ENCODE results near the gene KRT6C. TPM values are rescaled to one million over a fixed set of nuclear protein-coding genes. Genes with fewer than 3 reads are reported as not detected.
"Not testable (repeated sequence)": the region's sequence is repeated elsewhere in the genome, so short reads cannot be mapped to it uniquely, and the experiment has no call there.

The KRT6C gene
- total RNA-seq, 1 donor from 2014 or later: not detected

- H3K36me3 Mint-ChIP-seq (ENCODE audit: low read depth): no peaks in the 10 kb centered on the region
- intact Hi-C loops (cut with micrococcal nuclease): no loop called here
Measured at GRCh38 chr12:52469853-52470252, 3.8 kb downstream of the KRT6C start.

GRCh38 chr12:52464897-52465296, 8.7 kb downstream of the KRT6C start:
- no peak overlapping the region for H3K27ac Mint-ChIP-seq
- H3K36me3 Mint-ChIP-seq (ENCODE audit: low read depth): no peaks in the 10 kb centered on the region
- H3K4me1 Mint-ChIP-seq (ENCODE audit: low read depth): no peaks in the 10 kb centered on the region
- H3K27me3 Mint-ChIP-seq (ENCODE audit: insufficient read depth): peaks cover 16% of the 10 kb centered on the region
- intact Hi-C loops (cut with micrococcal nuclease): no loop called here
- no peak for DNase-seq (ENCODE audit: low spot score)
- H3K4me3 Mint-ChIP-seq: no peak overlapping the region
- no peaks in the 10 kb centered on the region for H3K9me3 Mint-ChIP-seq

More at GRCh38 chr12:52469853-52470252, 3.8 kb downstream of the KRT6C start:
- Mint-ChIP-seq H3K4me1 (ENCODE audit: low read depth) (no peaks in the 10 kb centered on the region), H3K27ac (no peak overlapping the region), H3K4me3 (no peak overlapping the region), H3K9me3 (no peaks in the 10 kb centered on the region), H3K27me3 (ENCODE audit: insufficient read depth) (peaks cover 7% of the 10 kb centered on the region)
- DNase-seq (ENCODE audit: low spot score): no peak

GRCh38 chr12:52461693-52462092, 11.9 kb downstream of the KRT6C start:
- Mint-ChIP-seq H3K27ac (no peak overlapping the region), H3K36me3 (ENCODE audit: low read depth) (no peaks in the 10 kb centered on the region), H3K9me3 (no peaks in the 10 kb centered on the region), H3K4me1 (ENCODE audit: low read depth) (no peaks in the 10 kb centered on the region), H3K27me3 (ENCODE audit: insufficient read depth) (peaks cover 19% of the 10 kb centered on the region), H3K4me3 (no peak overlapping the region)
- intact Hi-C loops (cut with micrococcal nuclease): no loop called here
- DNase-seq (ENCODE audit: low spot score): no peak

- Mint-ChIP-seq H3K27ac (no peak overlapping the region), H3K4me1 (ENCODE audit: low read depth) (peaks cover 17% of the 10 kb centered on the region), H3K36me3 (ENCODE audit: low read depth) (no peaks in the 10 kb centered on the region), H3K4me3 (no peak overlapping the region), H3K9me3 (no peaks in the 10 kb centered on the region), H3K27me3 (ENCODE audit: insufficient read depth) (peaks cover 19% of the 10 kb centered on the region)
- intact Hi-C loops (cut with micrococcal nuclease): no loop called here
- DNase-seq (ENCODE audit: low spot score): no peak
Measured at GRCh38 chr12:52458861-52459260, 14.7 kb downstream of the KRT6C start.

- no peak overlapping the region for H3K27ac Mint-ChIP-seq
- H3K27me3 Mint-ChIP-seq (ENCODE audit: insufficient read depth): peaks cover 16% of the 10 kb centered on the region
- DNase-seq (ENCODE audit: low spot score): no peak
- intact Hi-C loops (cut with micrococcal nuclease): no loop called here
- peaks cover 17% of the 10 kb centered on the region for H3K4me1 Mint-ChIP-seq (ENCODE audit: low read depth)
- H3K36me3 Mint-ChIP-seq (ENCODE audit: low read depth): no peaks in the 10 kb centered on the region
- no peak overlapping the region for H3K4me3 Mint-ChIP-seq
- H3K9me3 Mint-ChIP-seq: no peaks in the 10 kb centered on the region
Measured at GRCh38 chr12:52455821-52456220, 17.8 kb downstream of the KRT6C start.

- intact Hi-C loops (cut with micrococcal nuclease): no loop called here
- peaks cover 16% of the 10 kb centered on the region for H3K27me3 Mint-ChIP-seq (ENCODE audit: insufficient read depth)
- no peaks in the 10 kb centered on the region for H3K9me3 Mint-ChIP-seq
- no peak for DNase-seq (ENCODE audit: low spot score)
- peaks cover 17% of the 10 kb centered on the region for H3K4me1 Mint-ChIP-seq (ENCODE audit: low read depth)
- H3K36me3 Mint-ChIP-seq (ENCODE audit: low read depth): no peaks in the 10 kb centered on the region
- no peak overlapping the region for H3K27ac Mint-ChIP-seq
- no peak overlapping the region for H3K4me3 Mint-ChIP-seq
Measured at GRCh38 chr12:52454411-52455201, 19.0 kb downstream of the KRT6C start.

- intact Hi-C loops (cut with micrococcal nuclease): no loop called here
- DNase-seq (ENCODE audit: low spot score): no peak
- H3K4me3 Mint-ChIP-seq: no peak within 1 kb of the TSS
- H3K4me1 Mint-ChIP-seq (ENCODE audit: low read depth): peaks cover 17% of the 10 kb centered on the region
- no peaks in the 10 kb centered on the region for H3K36me3 Mint-ChIP-seq (ENCODE audit: low read depth)
- peaks cover 14% of the 10 kb centered on the region for H3K27me3 Mint-ChIP-seq (ENCODE audit: insufficient read depth)
- no peak within 1 kb of the TSS for H3K27ac Mint-ChIP-seq
- H3K9me3 Mint-ChIP-seq: no peaks in the 10 kb centered on the region
Measured at GRCh38 chr12:52452101-52452500, 21.5 kb downstream of the KRT6C start, which contains the start of gene KRT6B. Gene KRT6B (minus strand): TSS chr12:52452146. CDS start chr12:52452078, 68 bp downstream.

GRCh38 chr12:52448228-52448627, 25.4 kb downstream of the KRT6C start:
- Mint-ChIP-seq H3K27ac (no peak overlapping the region), H3K27me3 (ENCODE audit: insufficient read depth) (peaks cover 17% of the 10 kb centered on the region), H3K4me1 (ENCODE audit: low read depth) (no peaks in the 10 kb centered on the region), H3K36me3 (ENCODE audit: low read depth) (no peaks in the 10 kb centered on the region), H3K4me3 (no peak overlapping the region), H3K9me3 (no peaks in the 10 kb centered on the region)
- intact Hi-C loops (cut with micrococcal nuclease): no loop called here
- no peak for DNase-seq (ENCODE audit: low spot score)

- H3K27me3 Mint-ChIP-seq (ENCODE audit: insufficient read depth): peaks cover 22% of the 10 kb centered on the region
- DNase-seq (ENCODE audit: low spot score); H3K9me3 Mint-ChIP-seq; intact Hi-C loops (cut with micrococcal nuclease); H3K36me3 Mint-ChIP-seq (ENCODE audit: low read depth); H3K4me1 Mint-ChIP-seq (ENCODE audit: low read depth); H3K27ac Mint-ChIP-seq; H3K4me3 Mint-ChIP-seq: not testable (repeated sequence)
Measured at GRCh38 chr12:52447196-52447595, 26.4 kb downstream of the KRT6C start.

GRCh38 chr12:52446367-52447045, 27.1 kb downstream of the KRT6C start:
- Mint-ChIP-seq H3K4me3 (no peak overlapping the region), H3K36me3 (ENCODE audit: low read depth) (no peaks in the 10 kb centered on the region), H3K9me3 (no peaks in the 10 kb centered on the region), H3K27ac (no peak overlapping the region), H3K4me1 (ENCODE audit: low read depth) (no peaks in the 10 kb centered on the region), H3K27me3 (ENCODE audit: insufficient read depth) (peaks cover 26% of the 10 kb centered on the region)
- intact Hi-C loops (cut with micrococcal nuclease): no loop called here
- no peak for DNase-seq (ENCODE audit: low spot score)

GRCh38 chr12:52445876-52446275, 27.7 kb downstream of the KRT6C start:
- intact Hi-C loops (cut with micrococcal nuclease): no loop called here
- Mint-ChIP-seq H3K9me3 (no peaks in the 10 kb centered on the region), H3K27ac (no peak overlapping the region), H3K4me1 (ENCODE audit: low read depth) (no peaks in the 10 kb centered on the region), H3K27me3 (ENCODE audit: insufficient read depth) (peaks cover 27% of the 10 kb centered on the region), H3K4me3 (no peak overlapping the region), H3K36me3 (ENCODE audit: low read depth) (no peaks in the 10 kb centered on the region)
- DNase-seq (ENCODE audit: low spot score): no peak

- no peak for DNase-seq (ENCODE audit: low spot score)
- no peaks in the 10 kb centered on the region for H3K36me3 Mint-ChIP-seq (ENCODE audit: low read depth)
- H3K27me3 Mint-ChIP-seq (ENCODE audit: insufficient read depth): peaks cover 27% of the 10 kb centered on the region
- no peaks in the 10 kb centered on the region for H3K4me1 Mint-ChIP-seq (ENCODE audit: low read depth)
- no peak overlapping the region for H3K4me3 Mint-ChIP-seq
- H3K9me3 Mint-ChIP-seq: no peaks in the 10 kb centered on the region
- H3K27ac Mint-ChIP-seq: no peak overlapping the region
- intact Hi-C loops (cut with micrococcal nuclease): no loop called here
Measured at GRCh38 chr12:52444647-52445595, 28.7 kb downstream of the KRT6C start.
